H1 (cell line): ENCODE measurements around the gene TMEM198. TPM values are rescaled to one million over a fixed set of nuclear protein-coding genes. Genes with fewer than 3 reads are reported as not detected.

Source experiments
- CTCF ChIA-PET: fragments of 300-600 bp; sonication (Branson Sonifier 250); formaldehyde crosslinking; loops from one replicate; lab custom pipeline; 2021; ENCODE audit not compliant: partially characterized antibody; lab: Charles Lee
- POLR2A ChIA-PET: fragments of 300-600 bp; sonication (Branson Sonifier 250); formaldehyde crosslinking; loops from one replicate; lab custom pipeline; 2021; ENCODE audit warnings: inconsistent platforms; ENCODE audit not compliant: partially characterized antibody; lab: Charles Lee
- DNase-seq, 2 experiments: peaks; one replicate each; pipeline versions ENCODE4 v3.0.0 to v3.0.0-alpha.2; 2010 to 2022; ENCODE audit warnings: low spot score in 2 of 2, low read depth in 1 of 2, mixed read lengths in 1 of 2
- FAIRE-seq: peaks from 2 replicates; lab custom pipeline; 2011; peaks lifted over from hg19 to GRCh38; lab: Jason Lieb, UNC
- H2AFZ ChIP-seq: 2 replicates; pipeline ENCODE4 v1.8.1; 2012; ENCODE audit warnings: low read length, inconsistent platforms
- H2AK5ac ChIP-seq: 2 replicates; pipeline ENCODE4 v1.6.1; 2013; ENCODE audit warnings: low read depth, low read length
- H2BK120ac ChIP-seq: replicated peaks from 2 replicates; pipeline ENCODE3; 2013; ENCODE audit warnings: low read depth, low read length, inconsistent platforms
- H2BK12ac ChIP-seq: 2 replicates; pipeline ENCODE4 v1.6.1; 2013; ENCODE audit warnings: low read depth, low read length
- H2BK15ac ChIP-seq: 2 replicates; pipeline ENCODE4 v1.6.1; 2013; ENCODE audit warnings: low read length
- H2BK20ac ChIP-seq: 2 replicates; pipeline ENCODE4 v1.6.1; 2013; ENCODE audit warnings: low read length
- H2BK5ac ChIP-seq: 2 replicates; pipeline ENCODE4 v1.6.1; 2013; ENCODE audit warnings: low read depth, low read length
- H3K14ac ChIP-seq: 2 replicates; pipeline ENCODE4 v1.6.1; 2013; ENCODE audit warnings: inconsistent platforms; ENCODE audit not compliant: insufficient read length
- H3K18ac ChIP-seq: 2 replicates; pipeline ENCODE4 v1.6.1; 2013; ENCODE audit warnings: low read length; ENCODE audit errors: extremely low read depth
- H3K23ac ChIP-seq: 2 replicates; pipeline ENCODE4 v1.6.1; 2013; ENCODE audit warnings: inconsistent platforms; ENCODE audit not compliant: insufficient read length
- H3K23me2 ChIP-seq: 2 replicates; pipeline ENCODE4 v1.6.1; 2013; ENCODE audit warnings: low read depth, low read length
- H3K27ac ChIP-seq: 2 replicates; pipeline ENCODE4 v1.6.1; 2011; ENCODE audit warnings: low read depth, low read length, inconsistent platforms
- H3K27me3 ChIP-seq, 4 experiments: replicated peaks in 1 of 4; 1 replicate in 1 of 4; 2 replicates in 3 of 4; pipeline versions ENCODE4 v1.6.1 to v1.8.1; 2011 to 2013; ENCODE audit warnings: low read length in 3 of 4, mild to moderate bottlenecking in 3 of 4, inconsistent platforms in 2 of 4, mixed read lengths in 2 of 4, moderate library complexity in 1 of 4; ENCODE audit not compliant: control insufficient read depth in 3 of 4, insufficient read depth in 3 of 4; ENCODE audit errors: extremely low read depth in 1 of 4
- H3K36me3 ChIP-seq, 4 experiments: 2 replicates each; pipeline versions ENCODE4 v1.6.1 to v1.8.1; 2011 to 2013; ENCODE audit warnings: mild to moderate bottlenecking in 4 of 4, low read length in 3 of 4, moderate library complexity in 2 of 4, control low read depth in 1 of 4, inconsistent platforms in 1 of 4; ENCODE audit not compliant: insufficient read depth in 4 of 4, control insufficient read depth in 2 of 4
- H3K4ac ChIP-seq: replicated peaks from 2 replicates; pipeline ENCODE3; 2013; ENCODE audit warnings: low read length, low read depth, mixed read lengths, inconsistent platforms; ENCODE audit not compliant: insufficient read length
- H3K4me1 ChIP-seq, 4 experiments: replicated peaks in 1 of 4; 1 replicate in 1 of 4; 2 replicates in 3 of 4; pipeline versions ENCODE4 v1.6.1 to v1.8.1; 2011 to 2013; ENCODE audit warnings: low read length in 3 of 4, inconsistent platforms in 2 of 4, mixed read lengths in 1 of 4; ENCODE audit not compliant: insufficient read depth in 4 of 4, control insufficient read depth in 3 of 4
- H3K4me2 ChIP-seq, 2 experiments: 2 replicates each; pipeline versions ENCODE4 v1.6.1 to v1.8.1; 2011 to 2013; ENCODE audit warnings: low read depth in 2 of 2, low read length in 2 of 2, control low read depth in 1 of 2, inconsistent platforms in 1 of 2, mild to moderate bottlenecking in 1 of 2; ENCODE audit not compliant: insufficient read depth in 1 of 2
- H3K4me3 ChIP-seq, 4 experiments: fragments of 200-600, 300-600 bp in 1 of 4; sonication (generic), shearing (Covaris generic), sonication (Bioruptor Twin) in 1 of 4; 2 replicates each; pipeline versions ENCODE4 v1.5.1 to v1.8.1; 2011 to 2016; ENCODE audit warnings: low read length in 4 of 4, low read depth in 3 of 4, control low read depth in 2 of 4, inconsistent platforms in 2 of 4, mild to moderate bottlenecking in 2 of 4, mixed read lengths in 1 of 4, moderate library complexity in 1 of 4; ENCODE audit not compliant: insufficient read depth in 2 of 4; ENCODE audit errors: extremely low read depth in 1 of 4
- H3K56ac ChIP-seq: replicated peaks from 2 replicates; pipeline ENCODE3; 2013; ENCODE audit warnings: low read depth, mild to moderate bottlenecking, mixed read lengths, low read length, inconsistent platforms; ENCODE audit not compliant: insufficient read length
- H3K79me1 ChIP-seq: 2 replicates; pipeline ENCODE4 v1.6.1; 2013; ENCODE audit warnings: low read depth, low read length, control low read depth
- H3K79me2 ChIP-seq, 2 experiments: 2 replicates each; pipeline versions ENCODE4 v1.6.1 to v1.8.1; 2012 to 2013; ENCODE audit warnings: low read length in 2 of 2, mild to moderate bottlenecking in 2 of 2, inconsistent platforms in 1 of 2; ENCODE audit not compliant: insufficient read depth in 2 of 2, control insufficient read depth in 1 of 2
- H3K9ac ChIP-seq, 4 experiments: replicated peaks in 1 of 4; 1 replicate in 1 of 4; 2 replicates in 3 of 4; pipeline versions ENCODE4 v1.6.1 to v1.8.1; 2011 to 2013; ENCODE audit warnings: low read depth in 3 of 4, low read length in 3 of 4, control low read depth in 2 of 4, mild to moderate bottlenecking in 2 of 4, moderate library complexity in 2 of 4, inconsistent platforms in 1 of 4; ENCODE audit errors: extremely low read depth in 1 of 4
- H3K9me3 ChIP-seq, 2 experiments: 2 replicates each; pipeline versions ENCODE4 v1.6.1 to v1.8.1; 2012 to 2013; ENCODE audit warnings: mild to moderate bottlenecking in 2 of 2, moderate library complexity in 2 of 2, control low read depth in 1 of 2, inconsistent platforms in 1 of 2, low read depth in 1 of 2, low read length in 1 of 2, mixed read lengths in 1 of 2; ENCODE audit not compliant: insufficient read depth in 2 of 2
- H4K20me1 ChIP-seq, 2 experiments: replicated peaks in 1 of 2; 2 replicates each; pipeline versions ENCODE3 to v1.8.1; 2011 to 2013; ENCODE audit warnings: inconsistent platforms in 2 of 2, low read length in 2 of 2, mild to moderate bottlenecking in 1 of 2; ENCODE audit not compliant: insufficient read depth in 2 of 2, control insufficient read depth in 1 of 2
- H4K5ac ChIP-seq: 2 replicates; pipeline ENCODE4 v1.6.1; 2013; ENCODE audit warnings: low read length, low read depth, mixed read lengths, inconsistent platforms; ENCODE audit not compliant: insufficient read length
- H4K8ac ChIP-seq: 2 replicates; pipeline ENCODE4 v1.8.0; 2013; ENCODE audit warnings: mild to moderate bottlenecking, moderate library complexity, low read length, inconsistent platforms; ENCODE audit not compliant: insufficient read depth; ENCODE audit errors: extremely low read depth
- H4K91ac ChIP-seq: replicated peaks from 2 replicates; pipeline ENCODE3; 2013; ENCODE audit warnings: low read length, mixed read lengths, inconsistent platforms; ENCODE audit not compliant: insufficient read length
- EZH2 ChIP-seq: fragments of 200-600 bp; sonication (generic); IDR thresholded peaks from 2 replicates; pipeline ENCODE4 v1.7.1; 2012; ENCODE audit warnings: low read depth, mild to moderate bottlenecking, moderate library complexity, low read length, inconsistent platforms; ENCODE audit not compliant: severe bottlenecking
- RAD21 ChIP-seq, 2 experiments: IDR thresholded peaks in 1 of 2; conservative IDR thresholded peaks in 1 of 2; 2 replicates each; pipeline ENCODE4 v1.6.1; 2011; ENCODE audit warnings: low read depth in 2 of 2, low read length in 2 of 2, improper control_type of control experiment in 1 of 2, inconsistent platforms in 1 of 2, mild to moderate bottlenecking in 1 of 2, moderate library complexity in 1 of 2
- RFX5 ChIP-seq: IDR thresholded peaks from 2 replicates; pipeline ENCODE4 v1.6.1; 2011; ENCODE audit warnings: low read depth, low read length, improper control_type of control experiment, borderline replicate concordance
- TEAD4 ChIP-seq: IDR thresholded peaks from 2 replicates; pipeline ENCODE4 v1.6.1; 2012; ENCODE audit warnings: low read depth, low read length, inconsistent platforms, mixed read lengths
- WGBS, 2 experiments: shearing (Covaris generic) in 1 of 2; methylation state at CpG; one replicate each; pipeline versions ENCODE4 v1.1.6 to v1.1.7; 2013 to 2015; ENCODE audit warnings: low lambda C conversion rate in 2 of 2, mixed read lengths in 2 of 2, inconsistent platforms in 1 of 2, low coverage in 1 of 2, missing lambda C conversion rate in 1 of 2; ENCODE audit not compliant: insufficient replicate concordance in 2 of 2, insufficient coverage in 1 of 2, insufficient read length in 1 of 2; ENCODE audit errors: extremely low coverage in 1 of 2, missing lambda C conversion rate in 1 of 2; 5-methylcytosine and 5-hydroxymethylcytosine counted together
- polyA plus RNA-seq, 7 experiments: library from polyadenylated mRNA; depleted of rRNA in 3 of 7; stranded (reverse) in 5 of 7; unstranded in 2 of 7; fragments of >200 nt in 5 of 7; fragments of 200-250 nt in 2 of 7; gene quantifications; 1 replicate in 5 of 7; 2 replicates in 1 of 7; 4 replicates in 1 of 7; pipeline versions ENCODE4 v1.2.1 to v1.2.3, GENCODE V29; 2011 to 2013; ENCODE audit warnings: missing spikeins in 2 of 7, mixed read lengths in 2 of 7
- total RNA-seq: library from RNA; stranded (reverse); fragmentation: NEBNext Ultra II Directional; extraction: Animal tissue kit (Norgen Biotek cat#: 25700); gene quantifications from 2 replicates; pipeline ENCODE4 v1.2.1, GENCODE V29; 2021
- TF ChIP-seq, protein P1 (sequence below), 3 experiments: IDR thresholded peaks; 1 replicate in 2 of 3; 2 replicates in 1 of 3; pipeline versions ENCODE4 v1.5.1 to v1.6.1; 2011; ENCODE audit warnings: low read length in 3 of 3, mild to moderate bottlenecking in 3 of 3, inconsistent platforms in 2 of 3, low read depth in 1 of 3, moderate library complexity in 1 of 3; ENCODE audit not compliant: insufficient read depth in 1 of 3; ENCODE audit errors: control extremely low read depth in 1 of 3

The TMEM198 gene
- total and polyA plus RNA-seq, 2 of the 8 experiments (the other 6 are each of a cell fraction or from before 2014, with no cell fraction given), result 10.2 to 10.4 TPM

DNA sequence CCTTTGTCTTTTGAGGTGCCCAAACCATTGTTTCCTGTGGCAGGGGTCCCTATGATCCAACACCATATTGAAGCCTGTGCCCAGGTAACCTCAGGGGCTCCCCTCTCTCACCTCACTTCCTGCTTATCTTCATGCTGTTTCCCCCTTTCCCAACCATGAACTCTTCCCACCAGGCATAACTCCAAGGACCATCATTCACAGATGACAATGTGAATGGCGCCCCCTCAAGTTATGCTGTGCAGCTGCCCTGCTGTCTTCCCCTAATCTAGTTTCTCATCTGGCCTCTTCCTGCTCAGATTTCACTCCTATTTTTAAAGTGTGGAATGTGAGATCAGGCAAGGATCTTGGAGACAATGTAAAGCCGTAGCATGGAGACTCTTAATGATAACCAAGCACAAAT, 43.7 kb upstream of the TMEM198 start:
- ChIA-PET CTCF (interaction anchor here (0.7 to 113.1 kb wide), 7 partner anchors 11 to 1174 kb away, joined by 3 to 7248 read pairs (median 5); partner anchors contain the start of genes ASIC4, CHPF, DES and GMPPA), POLR2A (interaction anchor here (0.9 to 19.9 kb wide), 7 partner anchors 9 to 27 kb away, joined by 3 to 216 read pairs (median 11); partner anchors contain the start of gene ASIC4)
- no peak overlapping the region for H3K18ac ChIP-seq
- H3K56ac ChIP-seq, result no peak overlapping the region
- TF ChIP-seq RFX5 (no peak), TEAD4 (peak; percentile 43; the same call in 1 of the 2 replicates), EZH2 (peak; percentile 12), RAD21 (IDR thresholded peaks at IDR 0.05 in 1 of 2, conservative IDR thresholded peaks at IDR 0.05 in 1 of 2; ENCODE audit: low read depth in 2 of 2, low read length in 2 of 2) (peak; percentile 24 to 43; a peak in 3 of 4 replicates)
- TF ChIP-seq, protein P1, sequence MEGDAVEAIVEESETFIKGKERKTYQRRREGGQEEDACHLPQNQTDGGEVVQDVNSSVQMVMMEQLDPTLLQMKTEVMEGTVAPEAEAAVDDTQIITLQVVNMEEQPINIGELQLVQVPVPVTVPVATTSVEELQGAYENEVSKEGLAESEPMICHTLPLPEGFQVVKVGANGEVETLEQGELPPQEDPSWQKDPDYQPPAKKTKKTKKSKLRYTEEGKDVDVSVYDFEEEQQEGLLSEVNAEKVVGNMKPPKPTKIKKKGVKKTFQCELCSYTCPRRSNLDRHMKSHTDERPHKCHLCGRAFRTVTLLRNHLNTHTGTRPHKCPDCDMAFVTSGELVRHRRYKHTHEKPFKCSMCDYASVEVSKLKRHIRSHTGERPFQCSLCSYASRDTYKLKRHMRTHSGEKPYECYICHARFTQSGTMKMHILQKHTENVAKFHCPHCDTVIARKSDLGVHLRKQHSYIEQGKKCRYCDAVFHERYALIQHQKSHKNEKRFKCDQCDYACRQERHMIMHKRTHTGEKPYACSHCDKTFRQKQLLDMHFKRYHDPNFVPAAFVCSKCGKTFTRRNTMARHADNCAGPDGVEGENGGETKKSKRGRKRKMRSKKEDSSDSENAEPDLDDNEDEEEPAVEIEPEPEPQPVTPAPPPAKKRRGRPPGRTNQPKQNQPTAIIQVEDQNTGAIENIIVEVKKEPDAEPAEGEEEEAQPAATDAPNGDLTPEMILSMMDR (IDR thresholded peaks at IDR 0.05; ENCODE audit: control extremely low read depth in 1 of 3, insufficient read depth in 1 of 3, low read depth in 1 of 3, low read length in 3 of 3), result peak in 2 of 3 experiments; percentile 43 to 58; a peak in 3 of 4 replicates
- peaks cover 20 to 30% (median 26%) of the 10 kb centered on the region in 4 experiments for H3K27me3 ChIP-seq
- no peaks in the 10 kb centered on the region for H3K79me2 ChIP-seq
- H2BK20ac ChIP-seq, result 0 out of 2 replicates have a peak overlapping the region, but pooled peaks have one; percentile 67
- no peak overlapping the region for H4K5ac ChIP-seq
- H3K79me1 ChIP-seq, result no peaks in the 10 kb centered on the region; the same call in 1 of the 2 replicates
- no peak overlapping the region for H2BK12ac ChIP-seq
- no peak overlapping the region for H3K9ac ChIP-seq
- no peak overlapping the region for H2AFZ ChIP-seq
- H3K4me1 ChIP-seq, result peaks cover 9 to 41% (median 21%) of the 10 kb centered on the region in 4 experiments
- 74% methylated on average over 2 of the region's 2 CpGs; no CpG with 5 or more reads in 1 of the 2 experiments for WGBS, 2 experiments
- H3K4me3 ChIP-seq, result 0 out of 8 replicates have a peak overlapping the region, but pooled peaks of 1 of the 4 experiments have one; percentile 72
- no peak overlapping the region for H3K4ac ChIP-seq
- H3K27ac ChIP-seq, result no peak overlapping the region
- H3K4me2 ChIP-seq, result peak overlapping the region; percentile 97 to 99; a peak in 2 of 4 replicates
- peaks cover 0 to 7% (median 0%) of the 10 kb centered on the region in 4 experiments; a peak in 2 of 8 replicates for H3K36me3 ChIP-seq
- peak overlapping the region; percentile 5 for H4K91ac ChIP-seq
- FAIRE-seq (peak; percentile 28), DNase-seq (no peak)
- no peaks in the 10 kb centered on the region for H3K9me3 ChIP-seq
- no peak overlapping the region for H3K14ac ChIP-seq
- H3K23me2 ChIP-seq, result peaks cover 24% of the 10 kb centered on the region
- H2BK15ac ChIP-seq, result no peak overlapping the region
- H4K20me1 ChIP-seq, result no peaks in the 10 kb centered on the region
- no peak overlapping the region for H2AK5ac ChIP-seq
- H2BK120ac ChIP-seq, result no peak overlapping the region
- H3K23ac ChIP-seq, result no peak overlapping the region
- H2BK5ac ChIP-seq, result no peak overlapping the region
- H4K8ac ChIP-seq, result no peak overlapping the region
